ENCODE results near the gene RPL18. TPM values are rescaled to one million over a fixed set of nuclear protein-coding genes. Genes with fewer than 3 reads are reported as not detected.

Gene RPL18
- total and polyA plus RNA-seq, 9 of the 15 experiments (the other 6 are each of a cell fraction or from before 2014, with no cell fraction given): 312 to 2,635 (median 1,653) TPM

- TF ChIP-seq ZNF551 (CRISPR knock-in tag; IDR thresholded peaks at IDR 0.05) (no peak), GMEB1 (CRISPR knock-in tag; IDR thresholded peaks at IDR 0.05) (peak; percentile 100), FOS (IDR thresholded peaks at IDR 0.05; ENCODE audit: extremely low read depth, insufficient read length) (no peak), SNIP1 (IDR thresholded peaks at IDR 0.05; ENCODE audit: low read depth) (peak; percentile 100), HOXB6 (CRISPR knock-in tag; IDR thresholded peaks at IDR 0.05; ENCODE audit: borderline replicate concordance) (no peak), EP400 (IDR thresholded peaks at IDR 0.05) (peak; percentile 100), HBP1 (CRISPR knock-in tag; IDR thresholded peaks at IDR 0.05) (no peak), ZFP1 (CRISPR knock-in tag; IDR thresholded peaks at IDR 0.05) (no peak), PRPF4 (IDR thresholded peaks at IDR 0.05; ENCODE audit: insufficient read depth, low read depth, low read length, poor library complexity, severe bottlenecking) (peak; percentile 87), SP2 (IDR thresholded peaks at IDR 0.05; ENCODE audit: extremely low read depth, low read depth, low read length, poor library complexity, severe bottlenecking) (peak; percentile 99), E2F3 (CRISPR knock-in tag; IDR thresholded peaks at IDR 0.05) (no peak), HLTF (IDR thresholded peaks at IDR 0.05) (0 out of 2 replicates have a peak, but pooled peaks have one; percentile 85), FOXP4 (CRISPR knock-in tag; IDR thresholded peaks at IDR 0.05; ENCODE audit: borderline replicate concordance) (0 out of 2 replicates have a peak, but pooled peaks have one; percentile 67), SMARCC2 (IDR thresholded peaks at IDR 0.05; ENCODE audit: low read depth) (0 out of 2 replicates have a peak, but pooled peaks have one; percentile 31), ZNF217 (CRISPR knock-in tag; IDR thresholded peaks at IDR 0.05) (no peak), JUNB (CRISPR knock-in tag; conservative IDR thresholded peaks at IDR 0.05) (no peak), ZKSCAN3 (CRISPR knock-in tag; IDR thresholded peaks at IDR 0.05) (no peak), RBM15 (IDR thresholded peaks at IDR 0.05; ENCODE audit: insufficient read depth, low read length) (no peak), L3MBTL2 (IDR thresholded peaks at IDR 0.05) (peak; percentile 79)
- TF ChIP-seq, protein P1, sequence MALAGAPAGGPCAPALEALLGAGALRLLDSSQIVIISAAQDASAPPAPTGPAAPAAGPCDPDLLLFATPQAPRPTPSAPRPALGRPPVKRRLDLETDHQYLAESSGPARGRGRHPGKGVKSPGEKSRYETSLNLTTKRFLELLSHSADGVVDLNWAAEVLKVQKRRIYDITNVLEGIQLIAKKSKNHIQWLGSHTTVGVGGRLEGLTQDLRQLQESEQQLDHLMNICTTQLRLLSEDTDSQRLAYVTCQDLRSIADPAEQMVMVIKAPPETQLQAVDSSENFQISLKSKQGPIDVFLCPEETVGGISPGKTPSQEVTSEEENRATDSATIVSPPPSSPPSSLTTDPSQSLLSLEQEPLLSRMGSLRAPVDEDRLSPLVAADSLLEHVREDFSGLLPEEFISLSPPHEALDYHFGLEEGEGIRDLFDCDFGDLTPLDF (CRISPR knock-in tag; IDR thresholded peaks at IDR 0.05): peak; percentile 87; the same call in 1 of the 2 replicates
These were observed at the start of gene RPL18, which contains the start of gene SPHK2 (continued) for GRCh38 chr19:48618916-48619691.

All from K562 (cell line).